Stimulated activated naive CD8-positive, alpha-beta T cell treated with anti-CD3 and anti-CD28 coated beads, Interleukin-15, Interleukin-2, amounts not matched to agents 100 ng/mL and 50 ng/mL, for 24 hours (primary cell): ENCODE measurements around the gene CCNI2.
A peak's percentile ranks its signal among the peaks of the same experiment; 100 is the strongest.
"Not testable (repeated sequence)": the region's sequence is repeated elsewhere in the genome, so short reads cannot be mapped to it uniquely, and the experiment has no call there.

Experiments used
- H3K27ac Mint-ChIP-seq: one replicate; pipeline ENCODE4 v1.8.0; 2021; ENCODE audit warnings: mild to moderate bottlenecking, mixed read lengths
- H3K27me3 Mint-ChIP-seq: one replicate; pipeline ENCODE4 v1.8.0; 2021; ENCODE audit warnings: mixed read lengths
- H3K36me3 Mint-ChIP-seq: one replicate; pipeline ENCODE4 v1.8.0; 2021; ENCODE audit warnings: low read depth, mixed read lengths
- H3K4me1 Mint-ChIP-seq: one replicate; pipeline ENCODE4 v1.8.0; 2021; ENCODE audit warnings: low read depth, mixed read lengths
- H3K4me3 Mint-ChIP-seq: one replicate; pipeline ENCODE4 v1.8.0; 2021; ENCODE audit warnings: mild to moderate bottlenecking, mixed read lengths
- H3K9me3 Mint-ChIP-seq: one replicate; pipeline ENCODE4 v1.8.0; 2021; ENCODE audit warnings: mixed read lengths

Gene CCNI2

DNA sequence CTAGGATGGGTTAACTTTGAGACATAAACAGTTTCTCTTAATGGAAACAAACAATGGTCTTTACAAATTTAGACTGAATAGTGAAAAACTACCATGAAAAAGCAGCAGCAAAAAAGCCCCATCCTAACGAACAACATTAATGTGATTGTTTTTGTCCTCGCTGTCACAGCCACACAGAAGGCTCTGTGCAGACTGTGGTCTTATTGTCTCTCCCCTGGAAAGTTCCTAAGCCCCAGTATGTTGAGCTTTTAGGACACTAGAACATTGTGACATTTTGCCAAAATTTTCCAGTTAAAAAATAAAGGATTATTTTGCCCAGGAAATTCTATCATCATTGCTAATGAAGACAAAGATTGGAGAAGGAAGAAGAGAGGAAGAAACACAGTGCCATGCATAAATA is 53.3 kb downstream of the CCNI2 start:
- Mint-ChIP-seq H3K27me3 (peaks cover 41% of the 10 kb centered on the region), H3K27ac (no peak overlapping the region), H3K36me3 (no peaks in the 10 kb centered on the region), H3K9me3 (no peaks in the 10 kb centered on the region), H3K4me3 (no peak overlapping the region), H3K4me1 (no peaks in the 10 kb centered on the region)

DNA sequence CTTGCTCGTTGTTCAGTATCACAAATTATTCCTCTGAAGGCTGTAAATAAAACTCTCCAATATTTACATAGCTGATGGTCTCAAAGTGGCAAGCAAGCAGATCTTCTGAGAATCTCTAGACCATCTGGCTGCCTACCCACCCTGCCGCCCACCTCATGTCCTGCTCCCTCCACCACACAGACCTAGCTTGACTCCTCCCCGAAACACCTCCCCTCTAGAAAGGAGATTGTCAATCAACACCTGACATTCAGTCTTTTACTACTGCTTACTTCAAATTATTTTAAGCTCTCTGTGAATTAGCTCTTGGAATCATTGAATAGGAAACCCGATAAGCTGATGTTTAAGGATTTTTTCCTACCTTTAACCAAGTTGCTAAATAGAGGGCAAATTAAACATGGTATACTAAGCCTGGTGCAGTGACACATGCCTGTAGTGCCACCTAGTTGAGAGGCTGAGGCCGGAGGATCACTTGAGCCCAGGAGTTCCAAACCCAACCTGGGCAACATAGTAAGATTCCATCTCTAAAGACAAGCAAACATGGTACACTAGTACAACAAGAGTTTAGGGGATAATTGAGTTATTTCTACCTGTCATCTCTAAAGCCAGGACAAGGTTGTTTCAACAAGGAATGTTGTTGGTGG is 54.9 kb downstream of the CCNI2 start:
- Mint-ChIP-seq H3K4me1 (no peaks in the 10 kb centered on the region), H3K9me3 (no peaks in the 10 kb centered on the region), H3K27me3 (peaks cover 46% of the 10 kb centered on the region), H3K36me3 (no peaks in the 10 kb centered on the region), H3K4me3 (no peak overlapping the region), H3K27ac (peak overlapping the region; percentile 26)

DNA sequence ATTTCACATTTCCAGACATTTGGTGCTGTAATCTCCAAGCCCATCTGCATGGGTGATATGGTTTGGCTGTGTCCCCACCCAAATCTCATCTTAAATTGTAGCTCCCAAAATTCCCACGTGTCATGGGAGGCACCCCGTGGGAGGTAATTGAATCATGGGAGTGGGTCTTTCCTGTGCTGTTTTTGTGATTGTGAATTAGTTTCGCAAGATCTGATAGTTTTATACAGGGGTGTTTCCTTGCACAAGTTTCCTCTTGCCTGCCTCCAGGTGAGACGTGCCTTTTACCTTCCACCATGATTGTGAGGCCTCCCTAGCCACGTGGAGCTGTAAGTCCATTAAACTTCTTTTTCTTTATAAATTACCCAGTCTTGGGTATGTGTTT is 55.5 kb downstream of the CCNI2 start:
- not testable (repeated sequence) for H3K9me3 Mint-ChIP-seq, H3K27ac Mint-ChIP-seq, H3K36me3 Mint-ChIP-seq, H3K4me3 Mint-ChIP-seq, H3K4me1 Mint-ChIP-seq
- H3K27me3 Mint-ChIP-seq: peaks cover 50% of the 10 kb centered on the region
